Measurements from ENCODE around the gene GJA10.
A peak's percentile ranks its signal among the peaks of the same experiment; 100 is the strongest.

GJA10 gene

GRCh38 chr6:89917216-89917615 is 22.9 kb downstream of the GJA10 start:
- no peak for DNase-seq (ENCODE audit: low spot score)

GRCh38 chr6:89917801-89918366 is 23.6 kb downstream of the GJA10 start:
- DNase-seq (ENCODE audit: low spot score), result no peak

- DNase-seq (ENCODE audit: low spot score), result no peak
Observed at GRCh38 chr6:89921197-89921596, 26.9 kb downstream of the GJA10 start.

- DNase-seq (ENCODE audit: low spot score), result no peak
Observed at GRCh38 chr6:89921691-89922090, 27.4 kb downstream of the GJA10 start.

GRCh38 chr6:89924231-89924630 is 30.0 kb downstream of the GJA10 start:
- no peak for DNase-seq (ENCODE audit: low spot score)

- no peak for DNase-seq (ENCODE audit: low spot score)
Observed at GRCh38 chr6:89925826-89926225, 31.6 kb downstream of the GJA10 start.

GRCh38 chr6:89927264-89927663 is 33.0 kb downstream of the GJA10 start:
- no peak for DNase-seq (ENCODE audit: low spot score)

- no peak for DNase-seq (ENCODE audit: low spot score)
Observed at GRCh38 chr6:89927791-89928550, 33.7 kb downstream of the GJA10 start.

GRCh38 chr6:89928604-89929003 is 34.3 kb downstream of the GJA10 start:
- no peak for DNase-seq (ENCODE audit: low spot score)

GRCh38 chr6:89930789-89931188 is 36.5 kb downstream of the GJA10 start:
- no peak for DNase-seq (ENCODE audit: low spot score)

- no peak for DNase-seq (ENCODE audit: low spot score)
Observed at GRCh38 chr6:89932245-89932802, 38.1 kb downstream of the GJA10 start.

GRCh38 chr6:89934685-89935366 is 40.6 kb downstream of the GJA10 start:
- DNase-seq (ENCODE audit: low spot score), result no peak

GRCh38 chr6:89936177-89936576 is 41.9 kb downstream of the GJA10 start:
- no peak for DNase-seq (ENCODE audit: low spot score)

- no peak for DNase-seq (ENCODE audit: low spot score)
Observed at GRCh38 chr6:89938014-89938413, 43.7 kb downstream of the GJA10 start.

GRCh38 chr6:89939144-89939543 is 44.9 kb downstream of the GJA10 start:
- no peak for DNase-seq (ENCODE audit: low spot score)

GRCh38 chr6:89940225-89941027 is 46.2 kb downstream of the GJA10 start:
- peak; percentile 73 for DNase-seq (ENCODE audit: low spot score)

GRCh38 chr6:89941031-89941762 is 46.9 kb downstream of the GJA10 start:
- no peak for DNase-seq (ENCODE audit: low spot score)

- DNase-seq (ENCODE audit: low spot score), result no peak
Observed at GRCh38 chr6:89941763-89942497, 47.7 kb downstream of the GJA10 start.

GRCh38 chr6:89942601-89943000 is 48.3 kb downstream of the GJA10 start:
- DNase-seq (ENCODE audit: low spot score), result no peak

GRCh38 chr6:89944181-89944755 is 50.0 kb downstream of the GJA10 start:
- DNase-seq (ENCODE audit: low spot score), result no peak
